ENCODE data around the gene SPATA9.
"Not testable (repeated sequence)": the region's sequence is repeated elsewhere in the genome, so short reads cannot be mapped to it uniquely, and the experiment has no call there.

The SPATA9 gene

GRCh38 chr5:95644351-95645042 lies 38.3 kb downstream of the SPATA9 start:
- DNase-seq (ENCODE audit: low read depth): no peak

DNA sequence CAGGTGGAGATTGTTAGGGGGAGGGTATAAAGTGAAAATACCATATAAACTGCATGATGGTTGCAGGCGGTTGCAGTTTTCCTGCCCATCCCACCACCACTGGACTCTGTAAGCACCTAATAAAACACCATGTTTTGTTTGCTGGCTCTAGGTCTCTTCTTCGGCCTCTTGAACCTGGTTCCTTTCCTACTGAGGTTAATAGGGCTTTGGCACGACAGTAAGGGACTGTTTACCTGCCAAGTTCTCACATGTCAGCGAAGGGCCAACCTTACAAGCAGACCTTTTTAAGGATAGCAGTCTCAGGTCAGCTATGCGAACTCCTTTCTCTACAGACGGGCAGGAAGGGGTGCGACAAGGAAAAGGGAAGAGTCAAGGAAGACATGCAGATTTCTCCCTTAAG lies 39.6 kb downstream of the SPATA9 start:
- no peak for DNase-seq (ENCODE audit: low read depth)

DNA sequence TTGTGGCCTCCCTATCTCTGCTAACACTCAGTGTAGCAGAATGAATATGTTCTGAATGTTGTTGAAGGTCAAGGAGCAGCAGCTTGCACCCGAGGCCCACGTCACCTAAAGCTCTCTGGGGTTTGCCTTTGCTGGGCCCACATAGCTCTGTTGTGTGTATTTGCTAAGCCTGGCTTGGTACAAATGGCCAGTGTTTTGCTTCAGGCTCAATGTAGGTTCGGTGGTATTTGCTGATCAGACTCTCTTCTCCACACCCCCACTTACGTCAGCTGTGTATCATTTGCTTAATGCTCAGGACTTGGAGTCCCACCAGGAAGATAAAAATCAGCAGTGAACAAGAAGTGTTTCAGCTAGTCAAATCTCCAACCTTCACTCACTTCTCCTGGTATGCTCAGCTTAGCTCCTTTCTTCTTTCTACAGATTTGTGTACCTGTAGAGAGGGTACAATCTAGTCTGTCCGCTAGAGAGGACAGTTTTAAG lies 41.0 kb downstream of the SPATA9 start:
- DNase-seq (ENCODE audit: low read depth): no peak

GRCh38 chr5:95638632-95639031 lies 44.2 kb downstream of the SPATA9 start:
- DNase-seq (ENCODE audit: low read depth): no peak

GRCh38 chr5:95634081-95634480 lies 48.7 kb downstream of the SPATA9 start:
- DNase-seq (ENCODE audit: low read depth): no peak

- DNase-seq (ENCODE audit: low read depth): no peak
These were observed 49.1 kb downstream of the SPATA9 start for GRCh38 chr5:95633671-95634070.

DNA sequence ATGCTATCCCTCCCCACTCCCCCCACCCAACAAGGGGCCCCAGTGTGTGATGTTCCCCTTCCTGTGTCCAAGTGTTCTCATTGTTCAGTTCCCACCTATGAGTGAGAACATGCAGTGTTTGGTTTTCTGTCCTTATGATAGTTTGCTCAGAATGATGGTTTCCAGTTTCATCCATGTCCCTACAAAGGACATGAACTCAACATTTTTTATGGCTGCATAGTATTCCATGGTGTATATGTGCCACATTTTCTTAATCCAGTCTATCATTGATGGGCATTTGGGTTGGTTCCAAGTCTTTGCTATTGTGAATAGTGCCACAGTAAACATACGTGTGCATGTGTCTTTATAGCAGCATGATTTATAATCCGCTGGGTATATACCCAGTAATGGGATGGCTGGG lies 49.8 kb downstream of the SPATA9 start:
- DNase-seq (ENCODE audit: low read depth): not testable (repeated sequence)

GRCh38 chr5:95631991-95632675 lies 50.7 kb downstream of the SPATA9 start:
- DNase-seq (ENCODE audit: low read depth): peak; percentile 41

- no peak for DNase-seq (ENCODE audit: low read depth)
These were observed 51.4 kb downstream of the SPATA9 start for GRCh38 chr5:95631255-95631958.

DNA sequence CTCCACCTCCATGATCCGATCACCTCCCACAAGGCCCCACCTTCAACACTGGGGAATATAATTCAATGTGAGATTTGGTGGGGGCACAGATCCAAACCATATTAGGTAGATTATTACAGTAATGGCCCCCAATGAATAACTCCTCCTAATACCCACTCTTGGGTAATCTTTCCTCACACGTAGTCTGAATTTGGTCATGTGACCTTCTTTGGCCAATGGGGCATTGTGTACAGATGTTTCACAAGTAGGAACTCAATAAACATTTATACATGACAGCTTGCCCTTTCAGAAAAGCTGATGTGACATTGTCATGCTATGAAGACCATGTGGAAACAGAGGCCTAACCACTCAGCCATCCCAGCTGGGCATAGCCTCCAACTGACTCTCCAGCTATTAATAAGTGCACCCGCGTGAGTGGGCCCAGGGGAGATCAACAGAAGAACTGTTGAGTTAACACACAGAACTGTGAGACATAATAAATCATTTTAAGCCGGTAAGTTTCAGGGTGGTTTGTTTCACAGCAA lies 52.3 kb downstream of the SPATA9 start:
- no peak for DNase-seq (ENCODE audit: low read depth)

GRCh38 chr5:95628933-95629332 lies 53.9 kb downstream of the SPATA9 start:
- no peak for DNase-seq (ENCODE audit: low read depth)

DNA sequence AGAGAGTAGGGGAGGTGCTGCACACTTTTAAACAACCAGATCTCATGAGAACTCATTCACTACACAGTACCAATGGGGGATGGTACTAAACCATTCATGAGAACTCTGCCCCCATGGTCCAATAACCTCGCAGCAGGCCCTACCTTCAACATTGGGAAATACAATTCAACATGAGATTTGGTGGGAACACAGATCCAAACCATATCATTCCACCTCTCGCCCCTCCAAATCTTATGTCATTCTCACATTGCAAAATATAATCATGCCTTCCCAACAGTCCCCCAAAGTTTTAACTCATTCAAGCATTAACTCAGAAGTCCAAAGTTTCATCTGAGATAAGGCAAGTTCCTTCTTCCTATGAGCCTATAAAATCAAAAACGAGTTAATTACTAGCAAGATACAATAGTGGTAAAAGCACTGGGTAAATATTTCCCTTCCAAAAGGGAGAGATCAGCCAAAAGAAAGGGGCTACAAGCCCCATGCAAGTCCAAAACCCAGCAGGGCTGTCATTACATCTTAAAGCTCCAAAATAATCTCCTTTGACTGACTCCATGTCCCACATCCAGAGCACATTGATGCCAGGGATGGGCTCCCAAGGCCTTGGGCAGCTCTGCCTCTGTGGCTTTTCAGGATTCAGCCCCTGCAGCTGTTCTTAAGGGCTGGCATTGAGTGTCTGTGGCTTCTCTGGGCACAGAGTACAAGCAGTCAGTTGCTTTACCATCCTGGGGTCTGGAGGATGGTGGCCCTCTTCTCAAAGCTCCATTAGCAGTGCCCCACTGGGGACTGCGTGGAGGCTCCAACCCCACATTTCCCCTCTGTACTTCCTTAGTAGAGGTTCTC lies 54.6 kb downstream of the SPATA9 start:
- no peak for DNase-seq (ENCODE audit: low read depth)

- no peak for DNase-seq (ENCODE audit: low read depth)
These were observed 56.1 kb downstream of the SPATA9 start for GRCh38 chr5:95626701-95627100.

GRCh38 chr5:95624368-95624767 lies 58.4 kb downstream of the SPATA9 start:
- no peak for DNase-seq (ENCODE audit: low read depth)

- DNase-seq (ENCODE audit: low read depth): no peak
These were observed 59.1 kb downstream of the SPATA9 start for GRCh38 chr5:95623706-95624105.

- DNase-seq (ENCODE audit: low read depth): no peak
These were observed 60.8 kb downstream of the SPATA9 start for GRCh38 chr5:95621839-95622629.

DNA sequence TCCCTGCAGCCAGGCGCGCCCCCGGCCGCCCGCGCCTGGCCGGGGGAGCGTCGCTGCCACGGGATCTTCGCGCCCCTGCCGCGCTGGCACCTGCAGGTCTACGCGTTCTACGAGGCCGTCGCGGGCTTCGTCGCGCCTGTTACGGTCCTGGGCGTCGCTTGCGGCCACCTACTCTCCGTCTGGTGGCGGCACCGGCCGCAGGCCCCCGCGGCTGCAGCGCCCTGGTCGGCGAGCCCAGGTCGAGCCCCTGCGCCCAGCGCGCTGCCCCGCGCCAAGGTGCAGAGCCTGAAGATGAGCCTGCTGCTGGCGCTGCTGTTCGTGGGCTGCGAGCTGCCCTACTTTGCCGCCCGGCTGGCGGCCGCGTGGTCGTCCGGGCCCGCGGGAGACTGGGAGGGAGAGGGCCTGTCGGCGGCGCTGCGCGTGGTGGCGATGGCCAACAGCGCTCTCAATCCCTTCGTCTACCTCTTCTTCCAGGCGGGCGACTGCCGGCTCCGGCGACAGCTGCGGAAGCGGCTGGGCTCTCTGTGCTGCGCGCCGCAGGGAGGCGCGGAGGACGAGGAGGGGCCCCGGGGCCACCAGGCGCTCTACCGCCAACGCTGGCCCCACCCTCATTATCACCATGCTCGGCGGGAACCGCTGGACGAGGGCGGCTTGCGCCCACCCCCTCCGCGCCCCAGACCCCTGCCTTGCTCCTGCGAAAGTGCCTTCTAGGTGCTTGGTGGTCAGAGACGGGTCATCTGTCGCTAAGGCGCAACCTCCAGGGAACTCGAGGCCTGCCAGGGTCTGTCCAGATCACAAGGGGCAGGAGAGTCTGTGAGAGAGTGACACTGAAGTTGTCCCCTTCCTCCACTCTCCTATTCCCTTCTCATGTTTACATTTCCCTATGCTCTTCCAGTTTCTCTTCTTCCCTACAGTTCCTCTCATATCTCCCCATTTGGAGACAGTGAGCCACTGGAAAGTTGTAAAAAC lies 61.6 kb downstream of the SPATA9 start:
- no peak for DNase-seq (ENCODE audit: low read depth)

DNA sequence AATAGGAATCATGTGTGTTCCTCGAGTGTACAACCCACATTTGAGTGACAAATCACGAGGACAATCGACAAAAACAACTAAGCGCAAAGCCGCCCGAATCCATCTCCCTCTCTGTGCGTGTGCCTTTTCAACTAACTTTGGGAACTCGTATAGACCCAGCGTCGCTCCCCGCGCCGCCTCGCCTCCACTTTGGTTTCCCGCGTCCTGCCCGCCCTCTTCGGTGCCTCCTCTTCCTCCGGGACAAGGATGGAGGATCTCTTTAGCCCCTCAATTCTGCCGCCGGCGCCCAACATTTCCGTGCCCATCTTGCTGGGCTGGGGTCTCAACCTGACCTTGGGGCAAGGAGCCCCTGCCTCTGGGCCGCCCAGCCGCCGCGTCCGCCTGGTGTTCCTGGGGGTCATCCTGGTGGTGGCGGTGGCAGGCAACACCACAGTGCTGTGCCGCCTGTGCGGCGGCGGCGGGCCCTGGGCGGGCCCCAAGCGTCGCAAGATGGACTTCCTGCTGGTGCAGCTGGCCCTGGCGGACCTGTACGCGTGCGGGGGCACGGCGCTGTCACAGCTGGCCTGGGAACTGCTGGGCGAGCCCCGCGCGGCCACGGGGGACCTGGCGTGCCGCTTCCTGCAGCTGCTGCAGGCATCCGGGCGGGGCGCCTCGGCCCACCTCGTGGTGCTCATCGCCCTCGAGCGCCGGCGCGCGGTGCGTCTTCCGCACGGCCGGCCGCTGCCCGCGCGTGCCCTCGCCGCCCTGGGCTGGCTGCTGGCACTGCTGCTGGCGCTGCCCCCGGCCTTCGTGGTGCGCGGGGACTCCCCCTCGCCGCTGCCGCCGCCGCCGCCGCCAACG lies 62.5 kb downstream of the SPATA9 start, which contains the start of gene GPR150:
Gene GPR150 (plus strand): TSS at position 58 of the 840 bp plus-strand sequence. CDS start 189 bp downstream, at position 247.
- no peak for DNase-seq (ENCODE audit: low read depth)
